Transverse colon (tissue), 3 donors: ENCODE data around the gene ATG7.

Source experiments
- POLR2A ChIP-seq: fragments of 450-650 bp; IDR thresholded peaks from one replicate; pipeline ENCODE4 v1.6.1; 2016; ENCODE audit warnings: antibody characterized with exemption, mild to moderate bottlenecking, moderate library complexity
- POLR2AphosphoS5 ChIP-seq, 3 donors: sonication (generic); formaldehyde crosslinking; IDR thresholded peaks; one replicate each; pipeline ENCODE4 v1.6.1; 2016; ENCODE audit warnings: antibody characterized with exemption in 3 of 3

GRCh38 chr3:11258958-11259357 lies 13.2 kb upstream of the ATG7 start:
- no peak for TF ChIP-seq POLR2AphosphoS5 (IDR thresholded peaks at IDR 0.05)
- no peak for TF ChIP-seq POLR2A
